ENCODE data around the gene KLF3. TPM values are rescaled to one million over a fixed set of nuclear protein-coding genes. Genes with fewer than 3 reads are reported as not detected.
A peak's percentile ranks its signal among the peaks of the same experiment; 100 is the strongest.

The KLF3 gene
- total and polyA plus RNA-seq, 2 of the 4 experiments (the other 2 are of a cell fraction): 8.2 to 12.6 TPM

DNA sequence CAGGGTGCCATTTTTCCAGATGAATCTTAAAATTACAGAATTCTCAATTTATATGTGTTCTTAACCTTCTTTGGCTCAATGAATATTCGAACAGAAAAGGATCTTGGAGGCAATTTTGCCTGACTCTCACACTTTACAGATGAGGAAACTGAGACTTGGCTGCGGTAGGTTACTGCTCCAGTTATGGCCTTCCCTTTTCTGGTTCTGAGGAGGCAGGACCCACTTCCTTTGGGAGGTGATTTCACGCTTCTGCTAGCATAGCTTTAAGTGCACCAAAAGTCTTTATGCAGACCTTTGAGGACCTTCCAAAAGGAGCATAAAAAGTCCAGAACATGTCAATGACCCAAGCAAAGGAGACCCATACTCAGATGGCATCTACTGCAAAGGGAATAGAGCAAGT lies 44.7 kb upstream of the KLF3 start:
- H3K4me2 ChIP-seq (ENCODE audit: low read depth, low read length): no peak overlapping the region
- H2AK5ac ChIP-seq (ENCODE audit: low read depth, low read length): no peak overlapping the region
- H4K91ac ChIP-seq (ENCODE audit: insufficient read depth, low read depth, low read length): no peak overlapping the region
- in situ Hi-C loops (cut with MboI; ENCODE audit: low sequenced_read_pairs) (no loop called here), intact Hi-C loops (cut with micrococcal nuclease) (no loop called here), dilution Hi-C loops (cut with HindIII; ENCODE audit: low sequenced_read_pairs, unreplicated experiment) (no loop called here)
- H3K4me1 ChIP-seq (ENCODE audit: control insufficient read depth, insufficient read depth, low read length): peaks cover 10% of the 10 kb centered on the region
- H3K9ac ChIP-seq (ENCODE audit: low read depth, low read length): no peak overlapping the region
- DNase-seq (no peak), ATAC-seq (ENCODE audit: low read depth) (no peak)
- H3K18ac ChIP-seq (ENCODE audit: low read depth, low read length): no peak overlapping the region
- H2BK20ac ChIP-seq (ENCODE audit: low read depth, low read length): no peak overlapping the region
- no peaks in the 10 kb centered on the region for H4K20me1 ChIP-seq (ENCODE audit: insufficient read depth, low read length)
- H4K8ac ChIP-seq (ENCODE audit: low read depth in 2 of 2, low read length in 2 of 2): no peak overlapping the region
- H3K27ac ChIP-seq (ENCODE audit: insufficient read depth, low read length): no peak overlapping the region
- WGBS, 2 experiments (ENCODE audit: extremely low coverage in 2 of 2, insufficient read length in 1 of 2): no CpG with 5 or more reads among the region's 3 CpGs
- H2BK5ac ChIP-seq (ENCODE audit: low read depth, low read length, poor library complexity, severe bottlenecking): no peak overlapping the region
- H2AK9ac ChIP-seq (replicated peaks; ENCODE audit: low read depth, low read length, poor library complexity): no peak overlapping the region
- 0 out of 3 replicates have a peak overlapping the region, but pooled peaks have one; percentile 51 for H2BK15ac ChIP-seq (ENCODE audit: low read depth, low read length)
- no peaks in the 10 kb centered on the region for H3K36me3 ChIP-seq (ENCODE audit: control insufficient read depth, insufficient read depth, low read length)
- no peaks in the 10 kb centered on the region for H3K9me3 ChIP-seq (ENCODE audit: control insufficient read depth, insufficient read depth, low read length)
- no peak overlapping the region for H4K5ac ChIP-seq (ENCODE audit: low read depth, low read length)
- no peak overlapping the region for H3K56ac ChIP-seq (ENCODE audit: extremely low read depth, insufficient read depth, low read length)
- TF ChIP-seq CEBPB (IDR thresholded peaks at IDR 0.05; ENCODE audit: low read depth, low read length): no peak
- TF ChIP-seq RCOR1 (IDR thresholded peaks at IDR 0.05; ENCODE audit: insufficient replicate concordance, low read length): no peak
- no peak for TF ChIP-seq MXI1 (IDR thresholded peaks at IDR 0.05; ENCODE audit: borderline replicate concordance, low read depth, low read length)
- no peak for TF ChIP-seq MAFK (IDR thresholded peaks at IDR 0.05; ENCODE audit: low read depth, low read length)
- no peak for TF ChIP-seq CHD1 (IDR thresholded peaks at IDR 0.05; ENCODE audit: low read depth, low read length)
- no peak for TF ChIP-seq RFX5 (IDR thresholded peaks at IDR 0.05; ENCODE audit: low read depth, low read length)
- TF ChIP-seq NFE2L2 (IDR thresholded peaks at IDR 0.05; ENCODE audit: low read depth, low read length): no peak
- no peak for TF ChIP-seq FOS (IDR thresholded peaks at IDR 0.05; ENCODE audit: low read depth, low read length)
- TF ChIP-seq POLR2A (IDR thresholded peaks at IDR 0.05; ENCODE audit: low read depth, low read length): no peak
- no peak for TF ChIP-seq CTCF (conservative IDR thresholded peaks at IDR 0.05; ENCODE audit: low read depth, low read length)
- TF ChIP-seq RAD21 (IDR thresholded peaks at IDR 0.05; ENCODE audit: low read length): no peak
- TF ChIP-seq BHLHE40 (IDR thresholded peaks at IDR 0.05; ENCODE audit: low read depth, low read length): no peak
- TF ChIP-seq MAZ (IDR thresholded peaks at IDR 0.05; ENCODE audit: borderline replicate concordance, low read depth, low read length): no peak
- no peak for TF ChIP-seq USF2 (IDR thresholded peaks at IDR 0.05; ENCODE audit: low read depth, low read length)
- TF ChIP-seq SMC3 (IDR thresholded peaks at IDR 0.05; ENCODE audit: low read depth, low read length): no peak
- TF ChIP-seq, protein P1, sequence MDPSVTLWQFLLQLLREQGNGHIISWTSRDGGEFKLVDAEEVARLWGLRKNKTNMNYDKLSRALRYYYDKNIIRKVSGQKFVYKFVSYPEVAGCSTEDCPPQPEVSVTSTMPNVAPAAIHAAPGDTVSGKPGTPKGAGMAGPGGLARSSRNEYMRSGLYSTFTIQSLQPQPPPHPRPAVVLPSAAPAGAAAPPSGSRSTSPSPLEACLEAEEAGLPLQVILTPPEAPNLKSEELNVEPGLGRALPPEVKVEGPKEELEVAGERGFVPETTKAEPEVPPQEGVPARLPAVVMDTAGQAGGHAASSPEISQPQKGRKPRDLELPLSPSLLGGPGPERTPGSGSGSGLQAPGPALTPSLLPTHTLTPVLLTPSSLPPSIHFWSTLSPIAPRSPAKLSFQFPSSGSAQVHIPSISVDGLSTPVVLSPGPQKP (IDR thresholded peaks at IDR 0.05; ENCODE audit: borderline replicate concordance, low read depth, low read length): no peak
- no peak overlapping the region for H3K4me3 ChIP-seq (ENCODE audit: insufficient read depth, low read depth, low read length)
- peaks cover 6% of the 10 kb centered on the region; the same call in 1 of the 2 replicates for H3K9me1 ChIP-seq (ENCODE audit: insufficient read depth, low read length)
- H2AFZ ChIP-seq (replicated peaks; ENCODE audit: low read length, poor library complexity): no peak overlapping the region
- no peak overlapping the region for H3K4ac ChIP-seq (ENCODE audit: low read depth, low read length)
- H3K23ac ChIP-seq (ENCODE audit: low read depth, low read length): no peak overlapping the region
- H3K27me3 ChIP-seq (ENCODE audit: control insufficient read depth, insufficient read depth, low read length): no peaks in the 10 kb centered on the region; the same call in 1 of the 2 replicates
- no peaks in the 10 kb centered on the region for H3K79me1 ChIP-seq (ENCODE audit: low read depth in 1 of 2, low read length in 2 of 2)
- CTCF ChIA-PET: no interaction called here
- H3K14ac ChIP-seq (replicated peaks; ENCODE audit: low read depth, low read length): no peak overlapping the region
- H2BK120ac ChIP-seq (ENCODE audit: low read depth, low read length): peak overlapping the region; percentile 28; the same call in 1 of the 2 replicates
- POLR2A ChIA-PET (ENCODE audit: unreplicated experiment): interaction anchor here (0.6 kb wide), 1 partner anchor 39 kb away, joined by 7 read pairs; no protein-coding TSS in a partner anchor
- BruUV-seq (replicated peaks): no TSS peak
